A549 (cell line): ENCODE data around the gene SLC35G4.

Experiments used
- BCL3 ChIP-seq: fragments of >200 bp; sonication (Bioruptor Twin); formaldehyde crosslinking; IDR thresholded peaks from 3 replicates; pipeline ENCODE4 v1.6.1; 2016
- CEBPB ChIP-seq, 2 experiments: fragments of >200 bp in 1 of 2; sonication (Bioruptor Twin) in 1 of 2; formaldehyde crosslinking in 1 of 2; IDR thresholded peaks; 2 replicates each; pipeline ENCODE4 v1.6.1; 2012 to 2016
- CTCF ChIP-seq: fragments of >200 bp; sonication (Bioruptor Twin); formaldehyde crosslinking; IDR thresholded peaks from 3 replicates; pipeline ENCODE4 v1.5.1; 2016
- EP300 ChIP-seq, 2 experiments: fragments of >200 bp; sonication (Bioruptor Twin); formaldehyde crosslinking; IDR thresholded peaks; 2 replicates in 1 of 2; 3 replicates in 1 of 2; pipeline ENCODE4 v1.6.1; 2016 to 2017
- KDM1A ChIP-seq: fragments of 200-600 bp; sonication (generic); IDR thresholded peaks from 2 replicates; pipeline ENCODE4 v1.6.1; 2016; ENCODE audit warnings: low read depth, mild to moderate bottlenecking
- MAX ChIP-seq: IDR thresholded peaks from 2 replicates; pipeline ENCODE4 v1.6.1; 2012
- NFE2L2 ChIP-seq: fragments of 150-350 bp; conservative IDR thresholded peaks from 2 replicates; pipeline ENCODE4 v1.6.1; 2014; ENCODE audit warnings: low read length
- POLR2A ChIP-seq: IDR thresholded peaks from 2 replicates; pipeline ENCODE4 v1.6.1; 2012; ENCODE audit warnings: mild to moderate bottlenecking, low read length
- POLR2AphosphoS2 ChIP-seq: conservative IDR thresholded peaks from 2 replicates; pipeline ENCODE4 v1.6.1; 2012; ENCODE audit warnings: low read length, improper control_type of control experiment, inconsistent platforms
- RARB ChIP-seq: fragments of 250-450 bp; sonication (Bioruptor Pico); IDR thresholded peaks from 2 replicates; pipeline ENCODE4 v1.8.0; 2021; ENCODE audit warnings: mild to moderate bottlenecking, moderate library complexity
- TF ChIP-seq, protein P1 (sequence below): fragments of 150-350 bp; IDR thresholded peaks from 2 replicates; pipeline ENCODE4 v1.6.1; 2014; ENCODE audit warnings: low read depth, mild to moderate bottlenecking, low read length
- TF ChIP-seq, protein P2 (sequence below): fragments of 250-450 bp; sonication (Bioruptor Pico); IDR thresholded peaks from 2 replicates; pipeline ENCODE4 v1.5.0; 2021; ENCODE audit warnings: mild to moderate bottlenecking, moderate library complexity, borderline replicate concordance
- TF ChIP-seq, protein P3 (sequence below): fragments of 200-600 bp; sonication (generic); IDR thresholded peaks from 2 replicates; pipeline ENCODE4 v1.6.1; 2016; ENCODE audit warnings: antibody characterized with exemption, mild to moderate bottlenecking, moderate library complexity

GRCh38 chr18:11565716-11566115 is 43.7 kb upstream of the SLC35G4 start:
- TF ChIP-seq KDM1A (no peak), EP300 (IDR thresholded peaks at IDR 0.05) (no peak), RARB (CRISPR knock-in tag) (no peak), MAX (no peak), CEBPB (IDR thresholded peaks at IDR 0.05) (no peak), CTCF (no peak), POLR2AphosphoS2 (no peak), BCL3 (no peak), POLR2A (no peak), NFE2L2 (no peak)
- TF ChIP-seq, protein P1, sequence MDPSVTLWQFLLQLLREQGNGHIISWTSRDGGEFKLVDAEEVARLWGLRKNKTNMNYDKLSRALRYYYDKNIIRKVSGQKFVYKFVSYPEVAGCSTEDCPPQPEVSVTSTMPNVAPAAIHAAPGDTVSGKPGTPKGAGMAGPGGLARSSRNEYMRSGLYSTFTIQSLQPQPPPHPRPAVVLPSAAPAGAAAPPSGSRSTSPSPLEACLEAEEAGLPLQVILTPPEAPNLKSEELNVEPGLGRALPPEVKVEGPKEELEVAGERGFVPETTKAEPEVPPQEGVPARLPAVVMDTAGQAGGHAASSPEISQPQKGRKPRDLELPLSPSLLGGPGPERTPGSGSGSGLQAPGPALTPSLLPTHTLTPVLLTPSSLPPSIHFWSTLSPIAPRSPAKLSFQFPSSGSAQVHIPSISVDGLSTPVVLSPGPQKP = no peak
- TF ChIP-seq, protein P2, sequence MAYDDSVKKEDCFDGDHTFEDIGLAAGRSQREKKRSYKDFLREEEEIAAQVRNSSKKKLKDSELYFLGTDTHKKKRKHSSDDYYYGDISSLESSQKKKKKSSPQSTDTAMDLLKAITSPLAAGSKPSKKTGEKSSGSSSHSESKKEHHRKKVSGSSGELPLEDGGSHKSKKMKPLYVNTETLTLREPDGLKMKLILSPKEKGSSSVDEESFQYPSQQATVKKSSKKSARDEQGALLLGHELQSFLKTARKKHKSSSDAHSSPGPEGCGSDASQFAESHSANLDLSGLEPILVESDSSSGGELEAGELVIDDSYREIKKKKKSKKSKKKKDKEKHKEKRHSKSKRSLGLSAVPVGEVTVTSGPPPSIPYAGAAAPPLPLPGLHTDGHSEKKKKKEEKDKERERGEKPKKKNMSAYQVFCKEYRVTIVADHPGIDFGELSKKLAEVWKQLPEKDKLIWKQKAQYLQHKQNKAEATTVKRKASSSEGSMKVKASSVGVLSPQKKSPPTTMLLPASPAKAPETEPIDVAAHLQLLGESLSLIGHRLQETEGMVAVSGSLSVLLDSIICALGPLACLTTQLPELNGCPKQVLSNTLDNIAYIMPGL = no peak
- TF ChIP-seq, protein P3, sequence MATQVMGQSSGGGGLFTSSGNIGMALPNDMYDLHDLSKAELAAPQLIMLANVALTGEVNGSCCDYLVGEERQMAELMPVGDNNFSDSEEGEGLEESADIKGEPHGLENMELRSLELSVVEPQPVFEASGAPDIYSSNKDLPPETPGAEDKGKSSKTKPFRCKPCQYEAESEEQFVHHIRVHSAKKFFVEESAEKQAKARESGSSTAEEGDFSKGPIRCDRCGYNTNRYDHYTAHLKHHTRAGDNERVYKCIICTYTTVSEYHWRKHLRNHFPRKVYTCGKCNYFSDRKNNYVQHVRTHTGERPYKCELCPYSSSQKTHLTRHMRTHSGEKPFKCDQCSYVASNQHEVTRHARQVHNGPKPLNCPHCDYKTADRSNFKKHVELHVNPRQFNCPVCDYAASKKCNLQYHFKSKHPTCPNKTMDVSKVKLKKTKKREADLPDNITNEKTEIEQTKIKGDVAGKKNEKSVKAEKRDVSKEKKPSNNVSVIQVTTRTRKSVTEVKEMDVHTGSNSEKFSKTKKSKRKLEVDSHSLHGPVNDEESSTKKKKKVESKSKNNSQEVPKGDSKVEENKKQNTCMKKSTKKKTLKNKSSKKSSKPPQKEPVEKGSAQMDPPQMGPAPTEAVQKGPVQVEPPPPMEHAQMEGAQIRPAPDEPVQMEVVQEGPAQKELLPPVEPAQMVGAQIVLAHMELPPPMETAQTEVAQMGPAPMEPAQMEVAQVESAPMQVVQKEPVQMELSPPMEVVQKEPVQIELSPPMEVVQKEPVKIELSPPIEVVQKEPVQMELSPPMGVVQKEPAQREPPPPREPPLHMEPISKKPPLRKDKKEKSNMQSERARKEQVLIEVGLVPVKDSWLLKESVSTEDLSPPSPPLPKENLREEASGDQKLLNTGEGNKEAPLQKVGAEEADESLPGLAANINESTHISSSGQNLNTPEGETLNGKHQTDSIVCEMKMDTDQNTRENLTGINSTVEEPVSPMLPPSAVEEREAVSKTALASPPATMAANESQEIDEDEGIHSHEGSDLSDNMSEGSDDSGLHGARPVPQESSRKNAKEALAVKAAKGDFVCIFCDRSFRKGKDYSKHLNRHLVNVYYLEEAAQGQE = no peak
